Motor neuron (in vitro differentiated cells): Measurements from ENCODE around the gene PAGE2. TPM values are rescaled to one million over a fixed set of nuclear protein-coding genes. Genes with fewer than 3 reads are reported as not detected.
"Not testable (repeated sequence)": the region's sequence is repeated elsewhere in the genome, so short reads cannot be mapped to it uniquely, and the experiment has no call there.

Experiments used
- ATAC-seq, 8 experiments: fragments of 200-7000 bp; cut with Tn5 transposase; replicated peaks in 6 of 8; 2 replicates each; pipeline ENCODE4 v1.8.0; 2021; ENCODE audit warnings: mild to moderate bottlenecking in 8 of 8, moderate library complexity in 8 of 8
- H3K27ac ChIP-seq, 2 donors: fragments of 250-450 bp; sonication (Bioruptor Pico); 2 replicates each; pipeline ENCODE4 v1.9.0; 2021; ENCODE audit warnings: antibody characterized with exemption in 2 of 2, mild to moderate bottlenecking in 2 of 2, moderate library complexity in 1 of 2
- H3K4me1 ChIP-seq, 2 donors: fragments of 250-450 bp; sonication (Bioruptor Pico); replicated peaks in 1 of 2; 2 replicates each; pipeline ENCODE4 v1.6.1; 2021; ENCODE audit warnings: antibody characterized with exemption in 2 of 2, mild to moderate bottlenecking in 2 of 2, moderate library complexity in 1 of 2
- H3K4me3 ChIP-seq, 5 donors: fragments of 250-450 bp; sonication (Bioruptor Pico); 2 replicates each; pipeline ENCODE4 v1.9.0; 2021; ENCODE audit warnings: antibody characterized with exemption in 5 of 5, mild to moderate bottlenecking in 5 of 5, moderate library complexity in 4 of 5
- WGBS, 10 experiments: fragments of 450-650 bp; shearing (Covaris generic); methylation state at CpG; one replicate each; pipeline ENCODE4 v1.0.0; 2022; 5-methylcytosine and 5-hydroxymethylcytosine counted together
- in situ Hi-C, 9 experiments: fragments of 400-800 bp; cut with MboI; loops; one replicate each; pipeline ENCODE4 v1.15.0; 2021; ENCODE audit warnings: low sequenced_read_pairs in 9 of 9, low pct_unique_long_range_greater_than_20kb in 2 of 9; ENCODE audit not compliant: unreplicated experiment in 9 of 9
- total RNA-seq, 8 experiments: library from RNA; unstranded; fragments of 300-600 nt; gene quantifications; 2 replicates each; pipeline versions ENCODE4 v1.2.3 to v1.2.4, GENCODE V29; 2022

The PAGE2 gene
- total RNA-seq, 8 experiments from 2014 or later = 4.3 TPM; not detected in 7

- ATAC-seq = peak; percentile 53 to 88 (median 78)
- Histone ChIP-seq H3K4me1 (no peaks in the 10 kb centered on the region), H3K4me3 (no peak overlapping the region), H3K27ac (no peak overlapping the region)
- 0% methylated on average over 1 of the region's 1 CpG; no CpG with 5 or more reads in 7 of the 10 experiments for WGBS, 10 experiments
- in situ Hi-C loops = no loop called here
These were observed 46.4 kb downstream of the PAGE2 start for GRCh38 chrX:55135171-55135570.

GRCh38 chrX:55140800-55141199 lies 52.0 kb downstream of the PAGE2 start:
- ATAC-seq, H3K4me1 ChIP-seq, H3K4me3 ChIP-seq, H3K27ac ChIP-seq, in situ Hi-C loops: not testable (repeated sequence)
- 25 to 88% methylated on average over 1 of the region's 1 CpG; no CpG with 5 or more reads in 8 of the 10 experiments for WGBS, 10 experiments

Other genes starting within 250 kb of the PAGE2 start
- gene TRO, start 168.2 kb upstream of the PAGE2 start, total RNA-seq = 100 to 1,000 TPM in 2 of 8 experiments, 10 to 100 TPM in 5, 1 to 10 TPM in 1; 3.7 to 152 (median 82.8) TPM
- gene PFKFB1, start 94.8 kb upstream of the PAGE2 start, total RNA-seq = under 1 TPM in 7 of 8 experiments, not detected in 1; 0.21 to 0.69 (median 0.31) TPM
- 10 to 100 TPM in 3 of 8 experiments, 1 to 10 TPM in 5; 2.8 to 24.8 (median 6.8) TPM for gene APEX2, start 88.7 kb upstream of the PAGE2 start, total RNA-seq
- gene ALAS2, start 58.0 kb upstream of the PAGE2 start, total RNA-seq = under 1 TPM in 1 of 8 experiments, not detected in 7; 0.09 TPM
- gene PAGE2B, start 14.0 kb upstream of the PAGE2 start, total RNA-seq = 10 to 100 TPM in 1 of 8 experiments, 1 to 10 TPM in 2, under 1 TPM in 2, not detected in 3; 0.85 to 27.6 (median 3.1) TPM
- gene PAGE5, start 131.3 kb downstream of the PAGE2 start, total RNA-seq = under 1 TPM in 1 of 8 experiments, not detected in 7; 0.38 TPM
- not detected for gene PAGE3, start 175.9 kb downstream of the PAGE2 start, total RNA-seq